Stimulated activated CD8-positive, alpha-beta memory T cell treated with anti-CD3 and anti-CD28 coated beads, Interleukin-7, amount 100 ng/mL, for 1 hour (primary cell): ENCODE data around the gene SULF2.

Experiments
- DNase-seq, 2 donors: peaks; one replicate each; pipeline ENCODE4 v3.0.0-alpha.2; 2020; ENCODE audit warnings: low read depth in 2 of 2

SULF2 gene

GRCh38 chr20:47684306-47685080 lies 100.8 kb downstream of the SULF2 start:
- DNase-seq: no peak

GRCh38 chr20:47682916-47683315 lies 102.4 kb downstream of the SULF2 start:
- no peak for DNase-seq

GRCh38 chr20:47682028-47682783 lies 103.1 kb downstream of the SULF2 start:
- no peak for DNase-seq

- no peak for DNase-seq
These were observed 104.3 kb downstream of the SULF2 start for GRCh38 chr20:47680804-47681529.

- DNase-seq: no peak
These were observed 105.8 kb downstream of the SULF2 start for GRCh38 chr20:47679462-47679861.

- DNase-seq: no peak
These were observed 106.7 kb downstream of the SULF2 start for GRCh38 chr20:47678536-47678935.

- peak in 1 of 2 donors; percentile 23 for DNase-seq
These were observed 107.4 kb downstream of the SULF2 start for GRCh38 chr20:47677635-47678453.

- DNase-seq: no peak
These were observed 108.2 kb downstream of the SULF2 start for GRCh38 chr20:47676912-47677634.

- DNase-seq: no peak
These were observed 109.0 kb downstream of the SULF2 start for GRCh38 chr20:47676219-47676721.

- DNase-seq: no peak
These were observed 109.8 kb downstream of the SULF2 start for GRCh38 chr20:47675190-47676142.

- DNase-seq: no peak
These were observed 110.6 kb downstream of the SULF2 start for GRCh38 chr20:47674686-47675085.

- no peak for DNase-seq
These were observed 111.1 kb downstream of the SULF2 start for GRCh38 chr20:47674145-47674544.

- no peak for DNase-seq
These were observed 111.7 kb downstream of the SULF2 start for GRCh38 chr20:47673671-47673955.

- DNase-seq: no peak
These were observed 112.2 kb downstream of the SULF2 start for GRCh38 chr20:47672886-47673670.

GRCh38 chr20:47672166-47672565 lies 113.1 kb downstream of the SULF2 start:
- no peak for DNase-seq

- DNase-seq: no peak
These were observed 114.4 kb downstream of the SULF2 start for GRCh38 chr20:47670913-47671312.

GRCh38 chr20:47669927-47670890 lies 115.1 kb downstream of the SULF2 start:
- DNase-seq: no peak

- no peak for DNase-seq
These were observed 115.8 kb downstream of the SULF2 start for GRCh38 chr20:47669489-47669888.
